ENCODE measurements around the gene ANKRD52. TPM values are rescaled to one million over a fixed set of nuclear protein-coding genes. Genes with fewer than 3 reads are reported as not detected.
A peak's percentile ranks its signal among the peaks of the same experiment; 100 is the strongest.

Gene ANKRD52
- total and polyA plus RNA-seq, 9 of the 15 experiments (the other 6 are each of a cell fraction or from before 2014, with no cell fraction given) = 0.52 to 46.8 (median 7.9) TPM

GRCh38 chr12:56189918-56190694, 68.1 kb downstream of the ANKRD52 start (continued):
- TF ChIP-seq ZNF644 (tag; IDR thresholded peaks at IDR 0.05; ENCODE audit: low read depth) (peak; percentile 9; the same call in 1 of the 2 replicates), VEZF1 (CRISPR knock-in tag; IDR thresholded peaks at IDR 0.05) (peak; percentile 31), SOX6 (IDR thresholded peaks at IDR 0.05) (peak; percentile 45; the same call in 1 of the 2 replicates), DACH1 (IDR thresholded peaks at IDR 0.05; ENCODE audit: partially characterized antibody) (no peak), ZNF121 (CRISPR knock-in tag; conservative IDR thresholded peaks at IDR 0.05) (peak; percentile 48; the same call in 1 of the 2 replicates), BACH1 (tag; IDR thresholded peaks at IDR 0.05) (no peak), CEBPG (CRISPR knock-in tag; IDR thresholded peaks at IDR 0.05) (no peak), CEBPG (tag; conservative IDR thresholded peaks at IDR 0.05 in 1 of 2, IDR thresholded peaks at IDR 0.05 in 1 of 2) (no peak), TFE3 (CRISPR knock-in tag; IDR thresholded peaks at IDR 0.05) (no peak), ZBTB7A (IDR thresholded peaks at IDR 0.05; ENCODE audit: borderline replicate concordance, control insufficient read depth, low read depth, low read length) (peak; percentile 88), GABPB1 (CRISPR knock-in tag; IDR thresholded peaks at IDR 0.05) (peak; percentile 89), KLF13 (tag; IDR thresholded peaks at IDR 0.05; ENCODE audit: borderline replicate concordance, low read depth) (0 out of 2 replicates have a peak, but pooled peaks have one; percentile 33), ELK3 (CRISPR knock-in tag; IDR thresholded peaks at IDR 0.05) (no peak), ARID4B (CRISPR knock-in tag; IDR thresholded peaks at IDR 0.05) (peak; percentile 85)

Data from K562 (cell line).